Measurements from ENCODE around the gene HUS1B.

Gene HUS1B

GRCh38 chr6:622462-622861 is 34.4 kb downstream of the HUS1B start:
- no peak for DNase-seq (ENCODE audit: low read depth in 2 of 2)

GRCh38 chr6:621931-622330 is 35.0 kb downstream of the HUS1B start:
- DNase-seq (ENCODE audit: low read depth in 2 of 2) = no peak

- DNase-seq (ENCODE audit: low read depth in 2 of 2) = no peak
Measured at GRCh38 chr6:620950-621349, 36.0 kb downstream of the HUS1B start.

- DNase-seq (ENCODE audit: low read depth in 2 of 2) = no peak
Measured at GRCh38 chr6:620166-620565, 36.7 kb downstream of the HUS1B start.

- DNase-seq (ENCODE audit: low read depth in 2 of 2) = no peak
Measured at GRCh38 chr6:617456-618100, 39.3 kb downstream of the HUS1B start.

- DNase-seq (ENCODE audit: low read depth in 2 of 2) = no peak
Measured at GRCh38 chr6:613981-614380, 42.9 kb downstream of the HUS1B start.

- DNase-seq (ENCODE audit: low read depth in 2 of 2) = no peak
Measured at GRCh38 chr6:611928-612327, 45.0 kb downstream of the HUS1B start.

GRCh38 chr6:610882-611281 is 46.0 kb downstream of the HUS1B start:
- DNase-seq (ENCODE audit: low read depth in 2 of 2) = no peak

- no peak for DNase-seq (ENCODE audit: low read depth in 2 of 2)
Measured at GRCh38 chr6:609905-610304, 47.0 kb downstream of the HUS1B start.

GRCh38 chr6:606829-607379 is 50.0 kb downstream of the HUS1B start:
- DNase-seq (ENCODE audit: low read depth in 2 of 2) = no peak
